SU-DHL-6 (cell line): Measurements from ENCODE around the gene STARD4.

Experiments
- H2AFZ ChIP-seq: fragments of 200-600 bp; sonication (generic); 2 replicates; pipeline ENCODE4 v1.6.1; 2014; ENCODE audit warnings: low read depth, mild to moderate bottlenecking, moderate library complexity, mixed read lengths, antibody characterized with exemption, low read length; ENCODE audit not compliant: severe bottlenecking
- H3F3A ChIP-seq: fragments of 200-600 bp; shearing (Covaris generic); 2 replicates; pipeline ENCODE4 v1.6.0; 2016; ENCODE audit warnings: antibody characterized with exemption, mild to moderate bottlenecking; ENCODE audit not compliant: insufficient read depth
- H3K27ac ChIP-seq: fragments of 200-600 bp; sonication (generic); 2 replicates; pipeline ENCODE4 v1.5.1; 2016; ENCODE audit warnings: low read depth, mild to moderate bottlenecking, low read length, moderate library complexity, mixed read lengths
- H3K27me3 ChIP-seq: fragments of 200-600 bp; sonication (generic), shearing (Covaris generic); 2 replicates; pipeline ENCODE4 v1.6.0; 2014; ENCODE audit warnings: mild to moderate bottlenecking, low read length
- H3K36me3 ChIP-seq: fragments of 200-600 bp; sonication (generic); 2 replicates; pipeline ENCODE4 v1.6.1; 2014; ENCODE audit warnings: mild to moderate bottlenecking, low read length, mixed read lengths
- H3K4me2 ChIP-seq: fragments of 300-600, 200-600 bp; shearing (Covaris generic), sonication (generic); 2 replicates; pipeline ENCODE4 v1.6.0; 2014; ENCODE audit warnings: low read length, low read depth, mild to moderate bottlenecking; ENCODE audit not compliant: poor library complexity, severe bottlenecking
- H3K4me3 ChIP-seq: fragments of 200-600 bp; sonication (generic); 2 replicates; pipeline ENCODE4 v1.5.1; 2014; ENCODE audit warnings: antibody characterized with exemption, low read length, mild to moderate bottlenecking, mixed read lengths; ENCODE audit not compliant: insufficient read depth, poor library complexity, severe bottlenecking
- H3K79me2 ChIP-seq: fragments of 200-600 bp; sonication (generic); 2 replicates; pipeline ENCODE4 v1.6.1; 2014; ENCODE audit warnings: mild to moderate bottlenecking, low read length, moderate library complexity; ENCODE audit not compliant: insufficient read depth
- H3K9ac ChIP-seq: fragments of 200-600 bp; sonication (generic); 2 replicates; pipeline ENCODE4 v1.7.0; 2014; ENCODE audit warnings: mild to moderate bottlenecking, low read length
- H3K9me2 ChIP-seq: fragments of 200-600 bp; sonication (generic); replicated peaks from 2 replicates; pipeline ENCODE4 v1.6.1; 2014; ENCODE audit warnings: low read length; ENCODE audit not compliant: insufficient read depth
- H3K9me3 ChIP-seq: fragments of 200-600 bp; sonication (generic); 2 replicates; pipeline ENCODE4 v1.6.1; 2014; ENCODE audit warnings: low read length, mixed read lengths; ENCODE audit not compliant: insufficient read depth
- H4K20me1 ChIP-seq: fragments of 200-600 bp; sonication (generic); 2 replicates; pipeline ENCODE4 v1.6.1; 2014; ENCODE audit warnings: low read depth, mild to moderate bottlenecking, antibody characterized with exemption, low read length, moderate library complexity, mixed read lengths
- CTCF ChIP-seq: fragments of 200-600 bp; sonication (generic); IDR thresholded peaks from one replicate; pipeline ENCODE4 v1.5.1; 2017; ENCODE audit warnings: antibody characterized with exemption, mild to moderate bottlenecking, low read length, moderate library complexity; ENCODE audit not compliant: insufficient read depth, poor library complexity, severe bottlenecking
- EZH2phosphoT487 ChIP-seq: fragments of 200-600 bp; sonication (generic), shearing (Covaris generic); conservative IDR thresholded peaks from 2 replicates; pipeline ENCODE4 v1.6.1; 2018; ENCODE audit warnings: mild to moderate bottlenecking, antibody characterized with exemption, low read length, moderate library complexity, mixed read lengths

The STARD4 gene

GRCh38 chr5:111530298-111530740, 18.0 kb upstream of the STARD4 start:
- Histone ChIP-seq H4K20me1 (no peaks in the 10 kb centered on the region), H3K9ac (no peak overlapping the region), H3K9me2 (no peaks in the 10 kb centered on the region), H3K79me2 (no peaks in the 10 kb centered on the region), H3K36me3 (no peaks in the 10 kb centered on the region), H2AFZ (peak overlapping the region; percentile 86), H3K4me3 (no peak overlapping the region), H3F3A (no peaks in the 10 kb centered on the region), H3K27ac (0 out of 2 replicates have a peak overlapping the region, but pooled peaks have one; percentile 15), H3K27me3 (no peaks in the 10 kb centered on the region), H3K9me3 (no peaks in the 10 kb centered on the region), H3K4me2 (peak overlapping the region; percentile 48)
- no peak for TF ChIP-seq EZH2phosphoT487
- TF ChIP-seq CTCF: no peak

- no peak overlapping the region for H3K9ac ChIP-seq
- H4K20me1 ChIP-seq: no peaks in the 10 kb centered on the region
- no peaks in the 10 kb centered on the region for H3K79me2 ChIP-seq
- no peaks in the 10 kb centered on the region for H3F3A ChIP-seq
- H3K4me3 ChIP-seq: no peak overlapping the region
- no peak for TF ChIP-seq CTCF
- TF ChIP-seq EZH2phosphoT487: no peak
- H3K27me3 ChIP-seq: no peaks in the 10 kb centered on the region
- no peaks in the 10 kb centered on the region for H3K9me2 ChIP-seq
- H3K27ac ChIP-seq: no peak overlapping the region
- no peak overlapping the region for H3K4me2 ChIP-seq
- H2AFZ ChIP-seq: no peak overlapping the region
- no peaks in the 10 kb centered on the region for H3K36me3 ChIP-seq
- no peaks in the 10 kb centered on the region for H3K9me3 ChIP-seq
Measured at GRCh38 chr5:111528056-111528455, 15.7 kb upstream of the STARD4 start.

DNA sequence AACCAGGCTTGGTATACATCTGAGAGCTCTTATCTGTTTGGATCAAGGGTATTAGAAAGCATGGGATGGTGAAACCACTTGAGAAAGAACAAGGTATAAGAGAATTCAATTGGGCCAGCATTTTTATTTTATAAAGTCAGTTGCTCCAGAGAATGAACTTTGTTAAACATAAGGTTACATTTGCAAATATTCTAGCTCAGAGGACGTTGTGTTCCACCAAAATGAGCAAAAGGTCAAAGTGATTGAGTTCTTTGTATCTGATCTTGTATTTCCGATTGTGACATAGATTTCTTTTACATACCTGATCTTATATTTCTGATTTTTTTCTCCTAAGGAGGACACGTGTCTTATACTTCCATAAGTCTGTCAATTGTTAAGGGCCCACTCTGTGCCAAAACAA, 8.6 kb upstream of the STARD4 start:
- Histone ChIP-seq H3K79me2 (no peaks in the 10 kb centered on the region), H3K9ac (no peak overlapping the region)

More for the DNA sequence above, 8.6 kb upstream of the STARD4 start:
- no peak for TF ChIP-seq CTCF
- no peak for TF ChIP-seq EZH2phosphoT487
- H4K20me1 ChIP-seq: no peaks in the 10 kb centered on the region
- H3K27me3 ChIP-seq: no peaks in the 10 kb centered on the region
- H2AFZ ChIP-seq: no peak overlapping the region
- H3K9me3 ChIP-seq: no peaks in the 10 kb centered on the region
- no peaks in the 10 kb centered on the region for H3K36me3 ChIP-seq
- H3K4me3 ChIP-seq: no peak overlapping the region
- no peak overlapping the region for H3K27ac ChIP-seq
- H3K4me2 ChIP-seq: no peak overlapping the region
- no peaks in the 10 kb centered on the region for H3K9me2 ChIP-seq
- no peaks in the 10 kb centered on the region for H3F3A ChIP-seq
